Ishikawa (cell line): ENCODE measurements around the gene VTN.

Experiments
- CEBPB ChIP-seq: IDR thresholded peaks from 2 replicates; pipeline ENCODE4 v1.6.1; 2012
- CREB1 ChIP-seq: IDR thresholded peaks from 2 replicates; pipeline ENCODE4 v1.6.1; 2012; ENCODE audit warnings: low read depth
- EGR1 ChIP-seq: IDR thresholded peaks from 2 replicates; pipeline ENCODE4 v1.6.1; 2012
- EP300 ChIP-seq: IDR thresholded peaks from 2 replicates; pipeline ENCODE4 v1.6.1; 2012; ENCODE audit warnings: borderline replicate concordance
- FOXM1 ChIP-seq: IDR thresholded peaks from 2 replicates; pipeline ENCODE4 v1.6.1; 2012; ENCODE audit warnings: low read depth, borderline replicate concordance
- NFIC ChIP-seq: IDR thresholded peaks from 2 replicates; pipeline ENCODE4 v1.6.1; 2012
- RAD21 ChIP-seq: IDR thresholded peaks from 2 replicates; pipeline ENCODE4 v1.6.1; 2012; ENCODE audit warnings: low read depth
- TAF1 ChIP-seq: IDR thresholded peaks from 2 replicates; pipeline ENCODE4 v1.6.1; 2012; ENCODE audit warnings: low read depth, mild to moderate bottlenecking
- TCF12 ChIP-seq: IDR thresholded peaks from 2 replicates; pipeline ENCODE4 v1.6.1; 2012; ENCODE audit warnings: low read depth
- TEAD4 ChIP-seq: IDR thresholded peaks from 2 replicates; pipeline ENCODE4 v1.6.1; 2012
- YY1 ChIP-seq: IDR thresholded peaks from 2 replicates; pipeline ENCODE4 v1.6.1; 2012; ENCODE audit warnings: low read depth
- ZBTB7A ChIP-seq: IDR thresholded peaks from 2 replicates; pipeline ENCODE4 v1.6.1; 2012; ENCODE audit warnings: low read depth
- TF ChIP-seq, protein P1 (sequence below): IDR thresholded peaks from 2 replicates; pipeline ENCODE4 v1.6.1; 2012; ENCODE audit warnings: low read depth, mild to moderate bottlenecking
- TF ChIP-seq, protein P2 (sequence below): IDR thresholded peaks from 2 replicates; pipeline ENCODE4 v1.6.1; 2012
- TF ChIP-seq, protein P3 (sequence below): IDR thresholded peaks from 2 replicates; pipeline ENCODE4 v1.6.1; 2012

VTN gene

DNA sequence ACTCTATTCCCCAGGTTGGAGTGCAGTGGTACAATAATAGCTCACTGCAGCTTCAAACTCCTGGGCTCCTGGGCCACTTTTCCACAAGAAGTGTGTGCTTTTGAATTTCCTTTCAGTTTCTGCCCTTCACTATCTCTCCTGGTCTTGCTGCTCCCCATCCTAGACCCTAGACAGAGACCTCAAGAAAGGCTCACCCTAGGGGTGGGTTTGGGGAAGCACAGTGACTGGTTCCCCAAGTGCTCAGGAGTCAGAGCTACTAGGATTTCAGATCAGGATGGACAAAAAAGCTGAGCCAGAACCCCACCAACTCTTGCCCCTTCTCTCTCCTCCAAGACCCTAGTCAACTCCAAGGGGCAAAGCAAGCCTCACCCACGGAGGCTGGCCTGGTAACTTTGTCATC lies 3.5 kb downstream of the VTN start:
- no peak for TF ChIP-seq CREB1
- TF ChIP-seq NFIC: no peak
- no peak for TF ChIP-seq TCF12
- TF ChIP-seq, protein P1, sequence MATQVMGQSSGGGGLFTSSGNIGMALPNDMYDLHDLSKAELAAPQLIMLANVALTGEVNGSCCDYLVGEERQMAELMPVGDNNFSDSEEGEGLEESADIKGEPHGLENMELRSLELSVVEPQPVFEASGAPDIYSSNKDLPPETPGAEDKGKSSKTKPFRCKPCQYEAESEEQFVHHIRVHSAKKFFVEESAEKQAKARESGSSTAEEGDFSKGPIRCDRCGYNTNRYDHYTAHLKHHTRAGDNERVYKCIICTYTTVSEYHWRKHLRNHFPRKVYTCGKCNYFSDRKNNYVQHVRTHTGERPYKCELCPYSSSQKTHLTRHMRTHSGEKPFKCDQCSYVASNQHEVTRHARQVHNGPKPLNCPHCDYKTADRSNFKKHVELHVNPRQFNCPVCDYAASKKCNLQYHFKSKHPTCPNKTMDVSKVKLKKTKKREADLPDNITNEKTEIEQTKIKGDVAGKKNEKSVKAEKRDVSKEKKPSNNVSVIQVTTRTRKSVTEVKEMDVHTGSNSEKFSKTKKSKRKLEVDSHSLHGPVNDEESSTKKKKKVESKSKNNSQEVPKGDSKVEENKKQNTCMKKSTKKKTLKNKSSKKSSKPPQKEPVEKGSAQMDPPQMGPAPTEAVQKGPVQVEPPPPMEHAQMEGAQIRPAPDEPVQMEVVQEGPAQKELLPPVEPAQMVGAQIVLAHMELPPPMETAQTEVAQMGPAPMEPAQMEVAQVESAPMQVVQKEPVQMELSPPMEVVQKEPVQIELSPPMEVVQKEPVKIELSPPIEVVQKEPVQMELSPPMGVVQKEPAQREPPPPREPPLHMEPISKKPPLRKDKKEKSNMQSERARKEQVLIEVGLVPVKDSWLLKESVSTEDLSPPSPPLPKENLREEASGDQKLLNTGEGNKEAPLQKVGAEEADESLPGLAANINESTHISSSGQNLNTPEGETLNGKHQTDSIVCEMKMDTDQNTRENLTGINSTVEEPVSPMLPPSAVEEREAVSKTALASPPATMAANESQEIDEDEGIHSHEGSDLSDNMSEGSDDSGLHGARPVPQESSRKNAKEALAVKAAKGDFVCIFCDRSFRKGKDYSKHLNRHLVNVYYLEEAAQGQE: no peak
- no peak for TF ChIP-seq ZBTB7A

DNA sequence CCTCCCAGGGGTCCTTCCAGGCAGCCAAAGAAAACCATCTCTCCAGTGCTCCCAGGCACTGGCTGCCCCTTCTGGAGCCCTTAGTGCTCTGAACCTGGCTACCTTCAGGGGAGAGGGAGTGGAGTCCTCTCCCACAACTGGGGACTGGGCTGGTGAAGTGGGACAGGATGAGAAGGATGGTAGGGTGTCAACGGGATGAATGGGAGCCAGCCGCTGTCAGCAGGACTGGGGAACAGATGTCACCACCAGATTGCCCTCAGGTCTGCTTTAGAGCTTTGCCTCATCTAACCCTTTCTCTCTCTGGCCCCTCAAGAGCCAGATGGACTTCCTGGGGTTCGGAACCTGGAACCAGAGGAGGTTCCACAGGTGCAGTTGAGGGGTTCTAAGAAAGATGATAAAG lies 4.6 kb downstream of the VTN start:
- TF ChIP-seq, protein P1: no peak
- no peak for TF ChIP-seq CEBPB
- TF ChIP-seq, protein P2, sequence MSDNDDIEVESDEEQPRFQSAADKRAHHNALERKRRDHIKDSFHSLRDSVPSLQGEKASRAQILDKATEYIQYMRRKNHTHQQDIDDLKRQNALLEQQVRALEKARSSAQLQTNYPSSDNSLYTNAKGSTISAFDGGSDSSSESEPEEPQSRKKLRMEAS: no peak
- no peak for TF ChIP-seq CREB1
- no peak for TF ChIP-seq TAF1
- no peak for TF ChIP-seq TEAD4
- no peak for TF ChIP-seq EGR1
- TF ChIP-seq ZBTB7A: no peak
- TF ChIP-seq, protein P3, sequence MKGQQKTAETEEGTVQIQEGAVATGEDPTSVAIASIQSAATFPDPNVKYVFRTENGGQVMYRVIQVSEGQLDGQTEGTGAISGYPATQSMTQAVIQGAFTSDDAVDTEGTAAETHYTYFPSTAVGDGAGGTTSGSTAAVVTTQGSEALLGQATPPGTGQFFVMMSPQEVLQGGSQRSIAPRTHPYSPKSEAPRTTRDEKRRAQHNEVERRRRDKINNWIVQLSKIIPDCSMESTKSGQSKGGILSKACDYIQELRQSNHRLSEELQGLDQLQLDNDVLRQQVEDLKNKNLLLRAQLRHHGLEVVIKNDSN: no peak
- TF ChIP-seq TCF12: no peak
- no peak for TF ChIP-seq EP300
- no peak for TF ChIP-seq NFIC
- TF ChIP-seq RAD21: no peak
- TF ChIP-seq YY1: no peak
- no peak for TF ChIP-seq FOXM1

DNA sequence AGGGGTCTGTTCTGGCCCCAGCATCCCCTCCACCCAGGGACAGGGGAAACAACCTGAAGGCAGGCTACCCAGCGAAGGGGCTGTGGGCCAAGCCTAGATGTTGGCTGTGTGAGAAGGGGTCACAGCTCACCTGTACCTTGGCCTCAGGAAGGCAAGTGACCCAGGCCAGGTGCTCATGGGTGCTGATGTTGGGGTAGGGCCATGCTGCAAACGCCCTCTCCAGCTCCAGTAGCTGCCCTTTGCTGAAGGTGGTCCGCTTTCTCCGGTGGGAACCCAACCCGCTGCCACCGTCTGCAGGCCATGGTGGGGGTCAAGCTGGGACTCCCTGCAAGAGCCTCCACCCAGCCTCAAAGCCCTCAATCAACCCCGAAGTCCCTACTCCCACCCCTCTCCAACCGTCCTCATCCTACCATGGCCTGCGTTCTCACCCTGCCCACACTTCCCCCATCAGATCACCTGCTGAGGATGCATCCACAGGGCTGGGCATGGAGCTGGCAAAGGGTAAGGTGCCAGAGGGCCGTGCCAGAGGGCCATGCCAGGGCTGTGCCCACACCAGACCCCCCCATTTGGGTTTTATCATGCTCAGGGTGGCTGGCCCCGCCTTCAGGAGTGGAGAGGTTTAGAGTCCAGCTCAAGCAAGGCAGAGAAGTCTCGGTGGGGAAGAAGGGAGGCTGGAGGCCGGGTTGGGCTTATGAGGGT lies 5.3 kb downstream of the VTN start, which contains the start of gene SEBOX:
Gene SEBOX, minus strand, starts transcription at position 535 of the 699 bp plus-strand sequence. Its CDS starts 48 bp downstream, at position 487.
- no peak for TF ChIP-seq TEAD4
- TF ChIP-seq FOXM1: no peak
- no peak for TF ChIP-seq EGR1
- TF ChIP-seq, protein P2: no peak
- no peak for TF ChIP-seq YY1
- TF ChIP-seq RAD21: no peak
- no peak for TF ChIP-seq NFIC
- TF ChIP-seq, protein P3: no peak
- TF ChIP-seq, protein P1: no peak

DNA sequence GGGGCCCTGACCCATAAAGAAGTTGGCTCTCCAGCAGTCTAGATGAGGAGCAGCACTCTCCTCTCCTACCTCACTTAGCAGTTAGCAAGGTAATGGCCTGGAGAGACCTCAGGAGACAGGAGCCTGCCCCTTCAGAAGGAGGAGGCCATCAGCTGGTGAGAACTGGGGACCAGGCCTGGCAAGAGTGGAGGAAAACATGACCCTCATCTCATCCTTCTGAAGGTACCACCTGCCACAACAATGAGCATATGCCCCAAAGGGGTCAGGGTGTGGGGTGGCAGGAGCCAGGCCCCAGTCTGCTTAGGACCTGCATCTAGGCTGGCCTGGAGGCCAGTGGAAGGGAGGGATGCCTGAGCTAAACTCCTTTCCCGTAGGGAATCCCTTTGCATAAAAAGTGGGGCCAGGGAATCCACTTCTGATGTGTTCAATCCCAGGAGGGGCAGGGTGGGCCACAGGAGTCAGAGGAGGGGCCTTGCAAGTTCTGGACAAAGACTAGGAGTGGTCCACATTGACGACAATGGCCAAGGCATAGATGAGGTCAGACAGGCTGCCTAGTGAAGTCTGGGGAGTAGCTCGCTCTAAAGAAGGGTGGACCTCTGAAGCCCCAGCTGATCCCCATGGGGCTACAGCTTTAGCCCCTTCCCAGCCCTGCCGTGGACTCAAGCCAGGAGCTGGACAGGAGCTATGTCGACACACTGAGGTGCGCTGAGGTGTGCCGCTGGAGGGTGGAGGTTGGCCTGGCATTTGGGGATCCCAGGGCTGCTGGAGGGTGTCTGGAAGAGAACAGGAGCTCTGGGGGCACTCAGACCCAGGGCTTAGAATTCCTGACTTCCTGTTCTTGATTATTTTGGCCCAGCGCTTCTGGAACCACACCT lies 6.1 kb downstream of the VTN start:
- no peak for TF ChIP-seq EP300
- no peak for TF ChIP-seq CEBPB
- TF ChIP-seq RAD21: no peak
- no peak for TF ChIP-seq CREB1
- TF ChIP-seq TCF12: no peak
- no peak for TF ChIP-seq EGR1
- TF ChIP-seq, protein P1: no peak
- TF ChIP-seq, protein P3: no peak
- TF ChIP-seq YY1: no peak
- TF ChIP-seq TEAD4: no peak
- no peak for TF ChIP-seq TAF1
- no peak for TF ChIP-seq NFIC
- TF ChIP-seq, protein P2: no peak
